ENCODE data around the gene SYCP1. TPM values are rescaled to one million over a fixed set of nuclear protein-coding genes. Genes with fewer than 3 reads are reported as not detected.

SYCP1 gene, protein sequence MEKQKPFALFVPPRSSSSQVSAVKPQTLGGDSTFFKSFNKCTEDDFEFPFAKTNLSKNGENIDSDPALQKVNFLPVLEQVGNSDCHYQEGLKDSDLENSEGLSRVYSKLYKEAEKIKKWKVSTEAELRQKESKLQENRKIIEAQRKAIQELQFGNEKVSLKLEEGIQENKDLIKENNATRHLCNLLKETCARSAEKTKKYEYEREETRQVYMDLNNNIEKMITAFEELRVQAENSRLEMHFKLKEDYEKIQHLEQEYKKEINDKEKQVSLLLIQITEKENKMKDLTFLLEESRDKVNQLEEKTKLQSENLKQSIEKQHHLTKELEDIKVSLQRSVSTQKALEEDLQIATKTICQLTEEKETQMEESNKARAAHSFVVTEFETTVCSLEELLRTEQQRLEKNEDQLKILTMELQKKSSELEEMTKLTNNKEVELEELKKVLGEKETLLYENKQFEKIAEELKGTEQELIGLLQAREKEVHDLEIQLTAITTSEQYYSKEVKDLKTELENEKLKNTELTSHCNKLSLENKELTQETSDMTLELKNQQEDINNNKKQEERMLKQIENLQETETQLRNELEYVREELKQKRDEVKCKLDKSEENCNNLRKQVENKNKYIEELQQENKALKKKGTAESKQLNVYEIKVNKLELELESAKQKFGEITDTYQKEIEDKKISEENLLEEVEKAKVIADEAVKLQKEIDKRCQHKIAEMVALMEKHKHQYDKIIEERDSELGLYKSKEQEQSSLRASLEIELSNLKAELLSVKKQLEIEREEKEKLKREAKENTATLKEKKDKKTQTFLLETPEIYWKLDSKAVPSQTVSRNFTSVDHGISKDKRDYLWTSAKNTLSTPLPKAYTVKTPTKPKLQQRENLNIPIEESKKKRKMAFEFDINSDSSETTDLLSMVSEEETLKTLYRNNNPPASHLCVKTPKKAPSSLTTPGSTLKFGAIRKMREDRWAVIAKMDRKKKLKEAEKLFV
- total RNA-seq (2014; rRNA removed; shearing (Covaris generic)) (0.24 and 0.50 TPM in 2 replicates), polyA plus RNA-seq (2016; fragmentation: Nextera tagmentation; extraction: Ambion mirVana) (0.66 and 2.1 TPM in 2 replicates)
- long read RNA-seq = 0 reads

DNA sequence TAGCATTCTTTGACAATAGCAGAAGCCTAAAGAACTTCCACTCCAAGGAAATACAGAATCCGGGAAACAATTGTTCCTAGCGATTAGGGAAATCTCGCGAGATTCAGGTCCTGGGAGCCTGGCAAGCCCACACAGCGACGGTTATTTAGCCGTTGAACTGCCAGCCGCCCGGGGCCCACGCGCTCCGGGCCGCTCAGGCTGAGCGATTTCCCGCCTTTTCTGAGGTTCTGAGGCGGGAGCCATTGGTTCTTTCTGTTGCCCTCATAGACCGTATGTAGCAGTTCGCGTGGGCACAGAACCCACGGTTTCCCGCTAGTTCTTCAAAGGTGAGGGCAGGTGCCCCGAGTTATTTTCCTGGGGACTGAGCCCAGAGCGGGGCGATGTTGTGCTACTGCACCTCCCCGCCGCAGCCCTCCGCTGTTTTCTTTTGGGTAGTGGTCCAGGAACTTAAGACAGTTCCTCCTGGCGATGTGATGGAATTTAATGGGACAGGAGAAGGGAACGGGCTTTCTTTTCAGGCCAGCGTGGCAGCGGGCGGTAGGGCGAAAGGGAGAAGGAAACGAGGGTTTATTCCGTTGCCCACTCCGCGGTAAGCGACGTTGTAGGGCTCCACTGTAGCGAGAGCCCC lies at the start of gene SYCP1:
Gene SYCP1 (plus strand): TSS at position 171 of the 628 bp plus-strand sequence. CDS start 602 bp downstream, outside the sequence.
- no peak within 1 kb of the TSS for H3K27ac Mint-ChIP-seq
- H3K4me1 Mint-ChIP-seq = peaks cover 2% of the 10 kb centered on the region; the same call in 1 of the 3 replicates
- H3K9me3 Mint-ChIP-seq = peaks cover 4% of the 10 kb centered on the region; the same call in 2 of the 3 replicates
- peak; percentile 60 for DNase-seq (ENCODE audit: low spot score)
- peak; percentile 85 for ATAC-seq
- Histone ChIP-seq H3K4me3 (peak within 1 kb of the TSS; percentile 48), H3K36me3 (ENCODE audit: insufficient read depth) (no peaks in the 10 kb centered on the region), H3K4me2 (peak within 1 kb of the TSS; percentile 74), H4K20me1 (replicated peaks; ENCODE audit: insufficient read depth) (no peaks in the 10 kb centered on the region), H3K27ac (ENCODE audit: low read depth) (no peak within 1 kb of the TSS), H2AFZ (peak within 1 kb of the TSS; percentile 96), H3K27me3 (ENCODE audit: insufficient read depth) (peaks cover 34% of the 10 kb centered on the region), H3K4me1 (ENCODE audit: insufficient read depth) (no peaks in the 10 kb centered on the region), H3F3A (replicated peaks; ENCODE audit: low read depth) (no peaks in the 10 kb centered on the region), H3K79me2 (replicated peaks; ENCODE audit: insufficient read depth) (no peaks in the 10 kb centered on the region), H3K9me2 (ENCODE audit: insufficient read depth) (no peaks in the 10 kb centered on the region)
- H3K27me3 Mint-ChIP-seq (ENCODE audit: insufficient read depth, low read depth, poor library complexity) = peaks cover 18% of the 10 kb centered on the region
- H3K4me3 Mint-ChIP-seq = peak within 1 kb of the TSS; percentile 65
- no peaks in the 10 kb centered on the region for H3K36me3 Mint-ChIP-seq (ENCODE audit: low read depth)
- TF ChIP-seq NANOG (IDR thresholded peaks at IDR 0.05; ENCODE audit: borderline replicate concordance) (no peak), POLR2AphosphoS5 (IDR thresholded peaks at IDR 0.05; ENCODE audit: low read depth) (no peak), CREB1 (CRISPR knock-in tag; IDR thresholded peaks at IDR 0.05; ENCODE audit: low read depth) (no peak), EZH2phosphoT487 (IDR thresholded peaks at IDR 0.05; ENCODE audit: unreplicated experiment) (no peak), STAT1 (IDR thresholded peaks at IDR 0.05; ENCODE audit: unreplicated experiment) (no peak), ZNF114 (CRISPR knock-in tag; IDR thresholded peaks at IDR 0.05) (no peak), JUNB (IDR thresholded peaks at IDR 0.05; ENCODE audit: unreplicated experiment) (no peak), ZNF331 (CRISPR knock-in tag; IDR thresholded peaks at IDR 0.05; ENCODE audit: low read depth) (no peak)
- TF ChIP-seq, protein P1, sequence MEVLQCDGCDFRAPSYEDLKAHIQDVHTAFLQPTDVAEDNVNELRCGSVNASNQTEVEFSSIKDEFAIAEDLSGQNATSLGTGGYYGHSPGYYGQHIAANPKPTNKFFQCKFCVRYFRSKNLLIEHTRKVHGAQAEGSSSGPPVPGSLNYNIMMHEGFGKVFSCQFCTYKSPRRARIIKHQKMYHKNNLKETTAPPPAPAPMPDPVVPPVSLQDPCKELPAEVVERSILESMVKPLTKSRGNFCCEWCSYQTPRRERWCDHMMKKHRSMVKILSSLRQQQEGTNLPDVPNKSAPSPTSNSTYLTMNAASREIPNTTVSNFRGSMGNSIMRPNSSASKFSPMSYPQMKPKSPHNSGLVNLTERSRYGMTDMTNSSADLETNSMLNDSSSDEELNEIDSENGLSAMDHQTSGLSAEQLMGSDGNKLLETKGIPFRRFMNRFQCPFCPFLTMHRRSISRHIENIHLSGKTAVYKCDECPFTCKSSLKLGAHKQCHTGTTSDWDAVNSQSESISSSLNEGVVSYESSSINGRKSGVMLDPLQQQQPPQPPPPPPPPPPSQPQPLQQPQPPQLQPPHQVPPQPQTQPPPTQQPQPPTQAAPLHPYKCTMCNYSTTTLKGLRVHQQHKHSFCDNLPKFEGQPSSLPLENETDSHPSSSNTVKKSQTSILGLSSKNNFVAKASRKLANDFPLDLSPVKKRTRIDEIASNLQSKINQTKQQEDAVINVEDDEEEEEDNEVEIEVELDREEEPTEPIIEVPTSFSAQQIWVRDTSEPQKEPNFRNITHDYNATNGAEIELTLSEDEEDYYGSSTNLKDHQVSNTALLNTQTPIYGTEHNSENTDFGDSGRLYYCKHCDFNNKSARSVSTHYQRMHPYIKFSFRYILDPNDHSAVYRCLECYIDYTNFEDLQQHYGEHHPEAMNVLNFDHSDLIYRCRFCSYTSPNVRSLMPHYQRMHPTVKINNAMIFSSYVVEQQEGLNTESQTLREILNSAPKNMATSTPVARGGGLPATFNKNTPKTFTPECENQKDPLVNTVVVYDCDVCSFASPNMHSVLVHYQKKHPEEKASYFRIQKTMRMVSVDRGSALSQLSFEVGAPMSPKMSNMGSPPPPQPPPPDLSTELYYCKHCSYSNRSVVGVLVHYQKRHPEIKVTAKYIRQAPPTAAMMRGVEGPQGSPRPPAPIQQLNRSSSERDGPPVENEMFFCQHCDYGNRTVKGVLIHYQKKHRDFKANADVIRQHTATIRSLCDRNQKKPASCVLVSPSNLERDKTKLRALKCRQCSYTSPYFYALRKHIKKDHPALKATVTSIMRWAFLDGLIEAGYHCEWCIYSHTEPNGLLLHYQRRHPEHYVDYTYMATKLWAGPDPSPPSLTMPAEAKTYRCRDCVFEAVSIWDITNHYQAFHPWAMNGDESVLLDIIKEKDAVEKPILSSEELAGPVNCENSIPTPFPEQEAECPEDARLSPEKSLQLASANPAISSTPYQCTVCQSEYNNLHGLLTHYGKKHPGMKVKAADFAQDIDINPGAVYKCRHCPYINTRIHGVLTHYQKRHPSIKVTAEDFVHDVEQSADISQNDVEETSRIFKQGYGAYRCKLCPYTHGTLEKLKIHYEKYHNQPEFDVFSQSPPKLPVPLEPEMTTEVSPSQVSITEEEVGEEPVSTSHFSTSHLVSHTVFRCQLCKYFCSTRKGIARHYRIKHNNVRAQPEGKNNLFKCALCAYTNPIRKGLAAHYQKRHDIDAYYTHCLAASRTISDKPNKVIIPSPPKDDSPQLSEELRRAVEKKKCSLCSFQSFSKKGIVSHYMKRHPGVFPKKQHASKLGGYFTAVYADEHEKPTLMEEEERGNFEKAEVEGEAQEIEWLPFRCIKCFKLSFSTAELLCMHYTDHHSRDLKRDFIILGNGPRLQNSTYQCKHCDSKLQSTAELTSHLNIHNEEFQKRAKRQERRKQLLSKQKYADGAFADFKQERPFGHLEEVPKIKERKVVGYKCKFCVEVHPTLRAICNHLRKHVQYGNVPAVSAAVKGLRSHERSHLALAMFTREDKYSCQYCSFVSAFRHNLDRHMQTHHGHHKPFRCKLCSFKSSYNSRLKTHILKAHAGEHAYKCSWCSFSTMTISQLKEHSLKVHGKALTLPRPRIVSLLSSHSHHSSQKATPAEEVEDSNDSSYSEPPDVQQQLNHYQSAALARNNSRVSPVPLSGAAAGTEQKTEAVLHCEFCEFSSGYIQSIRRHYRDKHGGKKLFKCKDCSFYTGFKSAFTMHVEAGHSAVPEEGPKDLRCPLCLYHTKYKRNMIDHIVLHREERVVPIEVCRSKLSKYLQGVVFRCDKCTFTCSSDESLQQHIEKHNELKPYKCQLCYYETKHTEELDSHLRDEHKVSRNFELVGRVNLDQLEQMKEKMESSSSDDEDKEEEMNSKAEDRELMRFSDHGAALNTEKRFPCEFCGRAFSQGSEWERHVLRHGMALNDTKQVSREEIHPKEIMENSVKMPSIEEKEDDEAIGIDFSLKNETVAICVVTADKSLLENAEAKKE (CRISPR knock-in tag; IDR thresholded peaks at IDR 0.05) = no peak
- TF ChIP-seq, protein P2, sequence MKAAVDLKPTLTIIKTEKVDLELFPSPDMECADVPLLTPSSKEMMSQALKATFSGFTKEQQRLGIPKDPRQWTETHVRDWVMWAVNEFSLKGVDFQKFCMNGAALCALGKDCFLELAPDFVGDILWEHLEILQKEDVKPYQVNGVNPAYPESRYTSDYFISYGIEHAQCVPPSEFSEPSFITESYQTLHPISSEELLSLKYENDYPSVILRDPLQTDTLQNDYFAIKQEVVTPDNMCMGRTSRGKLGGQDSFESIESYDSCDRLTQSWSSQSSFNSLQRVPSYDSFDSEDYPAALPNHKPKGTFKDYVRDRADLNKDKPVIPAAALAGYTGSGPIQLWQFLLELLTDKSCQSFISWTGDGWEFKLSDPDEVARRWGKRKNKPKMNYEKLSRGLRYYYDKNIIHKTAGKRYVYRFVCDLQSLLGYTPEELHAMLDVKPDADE (IDR thresholded peaks at IDR 0.05) = no peak
- TF ChIP-seq, protein P3, sequence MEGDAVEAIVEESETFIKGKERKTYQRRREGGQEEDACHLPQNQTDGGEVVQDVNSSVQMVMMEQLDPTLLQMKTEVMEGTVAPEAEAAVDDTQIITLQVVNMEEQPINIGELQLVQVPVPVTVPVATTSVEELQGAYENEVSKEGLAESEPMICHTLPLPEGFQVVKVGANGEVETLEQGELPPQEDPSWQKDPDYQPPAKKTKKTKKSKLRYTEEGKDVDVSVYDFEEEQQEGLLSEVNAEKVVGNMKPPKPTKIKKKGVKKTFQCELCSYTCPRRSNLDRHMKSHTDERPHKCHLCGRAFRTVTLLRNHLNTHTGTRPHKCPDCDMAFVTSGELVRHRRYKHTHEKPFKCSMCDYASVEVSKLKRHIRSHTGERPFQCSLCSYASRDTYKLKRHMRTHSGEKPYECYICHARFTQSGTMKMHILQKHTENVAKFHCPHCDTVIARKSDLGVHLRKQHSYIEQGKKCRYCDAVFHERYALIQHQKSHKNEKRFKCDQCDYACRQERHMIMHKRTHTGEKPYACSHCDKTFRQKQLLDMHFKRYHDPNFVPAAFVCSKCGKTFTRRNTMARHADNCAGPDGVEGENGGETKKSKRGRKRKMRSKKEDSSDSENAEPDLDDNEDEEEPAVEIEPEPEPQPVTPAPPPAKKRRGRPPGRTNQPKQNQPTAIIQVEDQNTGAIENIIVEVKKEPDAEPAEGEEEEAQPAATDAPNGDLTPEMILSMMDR (conservative IDR thresholded peaks at IDR 0.05; ENCODE audit: low read depth in 2 of 2) = peak in 1 of 2 experiments; percentile 29; a peak in 2 of 4 replicates
